Measurements from ENCODE around the gene GALNTL6.

The GALNTL6 gene

DNA sequence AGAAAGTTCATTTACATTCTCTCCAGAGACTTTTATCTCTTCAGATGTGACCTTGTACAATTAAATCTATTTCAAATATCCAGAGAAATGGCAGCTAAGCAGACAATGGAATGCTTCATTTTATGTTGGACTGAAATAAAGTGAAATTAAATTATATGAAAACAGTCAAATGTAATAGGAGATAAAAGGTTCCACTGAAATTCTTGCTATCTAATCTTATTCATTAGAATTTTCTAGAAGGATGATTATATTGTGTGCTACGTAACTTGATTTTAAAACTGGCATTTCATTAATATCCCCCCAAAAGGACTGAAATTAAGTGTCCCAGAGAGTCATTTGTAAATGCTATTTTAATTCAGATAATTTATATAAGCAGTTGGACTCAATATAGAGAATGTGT is 708.5 kb downstream of the GALNTL6 start:
- DNase-seq = no peak

DNA sequence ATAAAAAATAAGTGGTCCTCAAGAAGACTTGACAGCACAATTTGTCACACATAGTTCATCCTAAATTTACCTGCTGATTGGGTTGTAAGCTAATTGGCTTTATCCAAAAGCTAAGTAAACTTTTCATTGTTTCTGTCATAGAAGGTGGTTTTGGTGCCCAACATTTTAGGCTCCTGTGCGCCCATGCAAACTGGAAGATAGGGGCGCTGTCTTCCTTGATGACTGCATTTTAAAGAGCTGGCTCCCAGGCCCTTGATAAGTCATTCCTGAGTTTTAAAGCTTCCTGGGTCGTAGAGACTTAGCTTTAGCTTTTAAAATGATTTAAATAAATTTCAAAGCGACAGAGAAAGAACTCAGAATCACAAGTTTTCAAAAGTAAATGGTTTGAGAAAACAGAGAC is 730.0 kb downstream of the GALNTL6 start:
- DNase-seq = no peak

DNA sequence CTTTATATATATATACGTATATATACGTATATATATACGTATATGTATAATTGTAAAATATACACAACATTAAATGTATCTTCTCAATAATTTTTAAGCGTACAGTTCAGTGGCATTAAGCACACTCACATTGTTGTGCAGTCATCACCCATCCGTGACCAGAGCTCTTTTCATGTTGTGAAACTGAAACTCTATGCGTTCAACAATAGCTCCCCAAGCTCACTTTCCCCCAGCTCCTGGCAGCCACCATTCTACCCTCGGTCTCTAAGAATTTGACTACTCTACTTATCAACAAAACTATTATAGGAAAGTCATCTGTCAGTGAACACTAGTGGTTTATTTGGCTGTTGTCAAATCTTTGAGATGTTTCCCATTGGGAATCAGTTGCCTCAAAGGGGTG is 733.6 kb downstream of the GALNTL6 start:
- DNase-seq = no peak

DNA sequence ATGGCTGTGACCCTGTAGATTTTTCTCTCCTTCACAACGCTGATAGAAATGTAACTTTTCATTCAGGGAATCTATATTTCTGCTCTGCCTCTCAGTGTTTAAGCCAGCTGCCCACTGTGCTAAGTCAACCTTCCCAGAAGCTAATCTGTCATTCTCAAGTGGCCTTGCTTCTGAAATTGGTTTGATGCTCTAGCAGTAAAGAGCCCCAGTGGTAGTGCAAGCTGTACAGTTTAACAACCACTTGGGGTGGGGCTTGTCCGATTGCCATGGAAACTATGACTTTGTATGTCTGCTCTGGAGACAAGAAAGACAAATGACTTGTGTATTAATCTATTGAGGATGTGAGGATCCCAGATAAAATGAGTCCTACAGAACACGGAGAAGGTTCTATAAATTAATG is 734.5 kb downstream of the GALNTL6 start:
- peak in 1 of 56 donors; percentile 12 for DNase-seq

DNA sequence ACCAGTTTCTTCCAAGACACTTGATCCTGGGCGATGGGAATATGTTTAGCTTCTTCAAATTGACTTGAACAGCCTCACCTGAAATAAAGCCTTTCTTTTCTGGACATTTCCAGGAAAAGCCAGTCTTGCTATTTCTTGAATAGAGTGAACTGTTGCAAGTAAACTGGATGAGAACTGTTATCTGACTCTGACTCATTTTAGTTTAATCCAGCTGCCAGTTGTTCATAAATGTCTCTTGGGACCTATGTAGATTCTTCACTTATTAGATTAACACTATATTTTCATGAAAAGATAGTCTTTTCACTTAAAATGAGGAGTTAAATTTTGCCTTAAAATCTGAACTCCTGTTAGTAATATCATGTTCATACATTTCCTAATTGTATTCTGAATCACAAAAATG is 740.0 kb downstream of the GALNTL6 start:
- DNase-seq = no peak

DNA sequence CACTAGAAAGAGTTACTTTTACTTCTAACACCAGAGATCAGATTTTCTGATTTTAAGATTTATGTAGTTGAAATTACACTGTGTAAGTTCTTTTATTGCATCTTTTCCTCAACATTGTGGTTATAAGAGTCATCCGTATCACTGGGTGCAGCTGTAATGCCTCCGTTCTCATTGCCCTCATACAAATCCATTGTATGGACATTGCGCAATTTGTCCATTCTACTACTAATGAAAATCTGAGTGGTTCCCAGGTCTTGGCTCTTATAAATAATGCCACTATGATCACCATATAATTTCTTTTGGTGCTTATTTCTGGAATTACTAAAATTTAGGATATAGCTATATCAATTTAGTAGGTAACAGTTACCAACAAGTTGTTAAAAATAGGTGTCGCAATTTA is 741.4 kb downstream of the GALNTL6 start:
- no peak for DNase-seq

DNA sequence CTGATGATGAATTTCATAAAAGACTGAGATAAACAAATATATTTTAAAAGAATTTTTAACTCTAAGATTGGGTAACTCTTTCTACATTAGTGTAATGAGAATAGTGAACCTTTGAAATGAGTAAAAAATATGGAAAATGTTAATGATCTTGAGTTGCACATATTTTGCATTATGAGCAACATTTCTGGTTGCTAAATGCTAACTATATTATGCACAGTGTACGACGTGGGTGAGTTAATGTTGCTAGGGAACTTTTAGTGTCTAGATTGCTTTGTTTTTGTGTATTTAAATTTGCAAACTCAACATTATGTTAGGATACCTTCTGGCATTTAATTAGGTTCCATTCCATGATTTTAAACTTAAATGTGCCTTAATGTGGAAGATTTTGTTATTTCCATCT is 742.5 kb downstream of the GALNTL6 start:
- no peak for DNase-seq

DNA sequence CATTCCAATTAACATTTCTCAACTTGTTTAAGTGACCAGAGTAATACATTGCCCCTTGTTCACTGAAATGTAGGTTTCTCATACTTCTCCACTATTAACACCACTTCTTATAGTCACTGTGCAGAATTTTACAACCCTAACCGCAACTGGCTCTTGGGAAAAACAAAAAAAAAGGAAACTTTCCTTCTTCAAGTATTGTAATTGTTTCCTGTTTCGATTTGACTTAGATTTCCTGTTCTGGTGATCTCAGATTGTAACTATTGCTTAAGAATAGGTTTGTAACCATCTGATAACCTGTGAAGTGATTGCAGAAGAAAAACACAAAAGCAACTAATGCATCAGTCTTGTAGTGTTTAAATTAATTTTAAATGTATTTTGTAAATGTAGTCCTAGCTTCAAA is 760.7 kb downstream of the GALNTL6 start:
- DNase-seq = no peak

DNA sequence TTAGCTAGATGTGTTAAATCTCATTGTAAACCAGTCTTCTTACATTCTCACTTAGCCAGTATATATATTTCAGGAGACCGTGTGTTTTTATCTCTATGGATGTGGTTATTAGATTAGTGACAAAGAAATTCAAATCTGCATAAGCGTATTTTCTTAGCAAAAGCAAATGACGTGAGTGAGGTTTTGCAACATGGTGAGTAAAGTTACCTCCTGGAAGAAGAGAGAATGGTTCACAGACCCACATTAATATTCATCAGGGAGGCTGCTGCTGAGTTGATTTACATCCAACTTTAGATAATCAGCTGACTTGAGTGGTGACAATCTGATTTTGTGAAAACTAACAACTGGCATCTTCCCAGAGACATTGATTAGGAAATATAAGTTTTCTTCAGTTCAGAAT is 765.5 kb downstream of the GALNTL6 start:
- no peak for DNase-seq

DNA sequence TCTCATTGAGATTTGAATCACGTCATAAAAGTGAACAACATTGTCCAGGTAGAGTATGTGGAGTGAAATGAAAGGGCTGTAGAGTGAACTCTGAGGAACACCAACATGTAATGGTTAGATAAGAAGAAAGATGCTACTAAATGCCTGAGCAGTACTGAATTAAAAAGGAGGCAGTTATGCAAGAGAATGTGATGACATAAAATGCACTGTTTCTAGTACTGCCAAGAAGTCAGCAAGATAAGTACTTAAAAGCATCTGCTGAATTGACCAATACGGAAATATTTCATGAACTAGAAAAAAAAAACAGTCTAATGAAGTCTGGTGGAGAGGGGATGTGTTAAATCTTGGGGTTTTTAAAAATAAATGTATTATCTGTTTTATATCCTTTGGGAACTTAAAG is 771.6 kb downstream of the GALNTL6 start:
- DNase-seq = no peak

DNA sequence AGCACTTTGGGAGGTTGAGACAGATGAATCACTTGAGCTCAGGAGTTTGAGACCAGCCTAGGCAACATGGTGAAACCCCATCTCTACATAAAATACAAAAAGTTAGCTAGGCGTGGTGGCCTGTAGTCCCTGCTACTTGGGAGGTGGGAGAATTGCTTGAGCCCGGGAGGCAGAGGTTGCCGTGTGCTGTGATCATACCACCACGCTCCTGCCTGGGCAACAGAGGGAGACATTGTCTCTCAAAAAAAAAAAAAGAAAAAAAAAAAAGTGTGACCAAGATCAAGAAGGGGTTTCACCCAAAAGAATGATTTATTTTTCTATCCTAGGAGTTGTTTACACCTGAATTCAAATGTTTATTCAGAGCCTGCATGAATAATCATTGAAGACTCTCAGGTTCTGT is 783.0 kb downstream of the GALNTL6 start:
- no peak for DNase-seq

DNA sequence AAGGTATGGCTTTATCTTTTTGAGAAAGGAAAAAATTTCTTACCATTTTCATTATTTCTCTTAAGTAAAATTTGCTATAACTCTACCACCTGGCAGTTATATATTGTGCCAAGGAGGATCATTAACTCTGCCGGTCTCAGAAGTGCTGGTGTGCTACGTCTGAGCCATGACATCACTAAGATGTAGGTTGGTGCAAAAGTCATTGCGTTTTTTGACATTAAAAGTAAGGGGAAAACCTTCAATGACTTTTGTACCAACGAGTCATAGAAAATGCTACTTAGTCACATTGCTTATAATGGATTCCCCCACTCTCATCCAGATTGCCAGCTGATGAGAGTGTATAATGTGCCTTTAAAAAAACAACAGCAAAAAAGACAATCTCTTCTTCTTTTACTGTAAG is 786.4 kb downstream of the GALNTL6 start:
- no peak for DNase-seq

DNA sequence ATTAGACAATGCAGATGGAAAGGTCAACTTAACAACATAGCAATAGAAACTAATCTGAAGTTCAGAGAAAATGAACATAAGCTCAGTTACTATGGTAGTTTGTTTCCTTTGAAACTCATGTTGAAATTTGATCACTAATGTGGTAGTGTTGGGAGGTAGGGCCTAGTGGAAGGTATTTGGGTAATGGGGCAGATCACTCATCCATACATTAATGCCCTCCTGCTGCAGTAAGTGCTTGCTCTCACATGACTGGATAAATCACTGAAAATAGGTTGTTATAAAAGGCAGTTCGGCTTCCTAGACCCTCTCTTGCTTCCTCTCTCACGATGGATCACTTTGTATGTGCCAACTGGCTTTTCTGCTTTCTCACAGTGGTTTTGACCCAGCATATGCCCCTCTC is 788.0 kb downstream of the GALNTL6 start:
- DNase-seq = no peak

DNA sequence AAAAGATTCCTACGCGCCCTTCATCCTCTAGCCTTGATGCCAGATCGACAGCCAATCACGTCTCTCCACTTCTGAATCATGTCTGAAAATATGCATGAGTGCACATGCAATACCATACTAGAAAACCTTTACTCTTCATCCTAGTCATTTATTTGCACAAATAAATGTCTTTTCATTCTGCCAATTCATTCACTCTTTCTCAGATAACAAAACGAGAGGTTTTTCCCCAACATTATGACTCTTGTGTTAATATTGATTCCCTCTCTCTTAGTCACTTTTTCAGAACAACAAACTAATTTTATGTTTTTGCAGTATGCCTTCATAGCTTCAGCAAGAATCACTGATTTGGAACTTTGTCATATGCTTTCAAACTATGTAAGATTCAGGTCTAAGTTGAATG is 806.0 kb downstream of the GALNTL6 start:
- no peak for DNase-seq

DNA sequence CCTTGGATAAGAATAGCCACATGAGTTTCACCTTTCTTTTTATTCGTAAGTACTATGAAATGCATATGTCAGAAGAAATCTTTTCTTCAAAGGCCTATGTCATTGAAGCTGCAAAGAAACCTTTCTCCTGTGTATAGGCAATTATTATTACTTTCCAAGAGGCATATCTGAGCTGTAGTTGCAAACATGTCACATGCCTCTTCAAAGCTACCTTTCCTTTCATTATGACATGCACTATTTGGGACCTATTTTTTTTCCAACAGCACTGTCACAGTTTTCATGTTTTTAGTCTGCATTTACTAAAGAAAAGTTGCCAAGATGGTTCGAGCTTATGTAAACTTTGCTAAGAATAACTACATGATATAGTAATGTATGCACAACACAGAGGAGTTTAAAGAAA is 806.6 kb downstream of the GALNTL6 start:
- DNase-seq = no peak

DNA sequence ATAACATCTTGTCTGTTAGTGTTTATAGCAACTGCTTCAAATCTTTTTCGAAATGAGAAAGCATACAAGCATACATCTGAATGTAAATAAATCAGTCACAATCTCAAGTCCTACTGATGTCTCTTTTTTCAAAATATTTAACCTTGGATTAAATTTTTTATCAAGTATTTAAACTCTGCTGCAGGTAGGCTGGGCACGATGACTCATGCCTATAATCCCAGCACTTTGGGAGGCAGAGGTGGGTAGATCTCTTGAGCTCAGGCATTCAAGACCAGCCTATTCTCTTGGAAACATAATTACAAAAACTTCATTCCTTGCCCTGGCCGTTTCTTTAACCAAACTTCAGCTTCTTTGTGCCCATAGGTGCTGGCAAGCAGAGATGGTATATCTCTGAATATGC is 815.1 kb downstream of the GALNTL6 start:
- DNase-seq = no peak

DNA sequence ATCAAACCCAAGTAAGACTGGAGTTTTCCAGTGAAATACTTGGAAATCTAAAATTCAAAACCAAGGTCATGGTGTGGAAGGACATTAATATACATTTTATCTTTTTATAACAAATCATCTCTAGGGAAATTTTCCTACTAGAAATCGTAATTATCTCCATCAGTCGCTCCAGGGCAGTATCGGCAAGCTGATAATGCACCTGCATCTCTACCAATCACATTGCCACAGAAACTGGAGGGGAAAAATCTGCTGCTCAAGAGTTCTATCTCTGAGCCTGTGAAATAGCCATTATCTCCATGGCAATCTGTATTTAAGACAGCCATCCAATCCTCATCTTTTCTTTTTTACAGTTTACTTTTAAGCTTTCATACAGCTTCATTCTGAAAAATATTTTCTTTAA is 817.1 kb downstream of the GALNTL6 start:
- no peak for DNase-seq

DNA sequence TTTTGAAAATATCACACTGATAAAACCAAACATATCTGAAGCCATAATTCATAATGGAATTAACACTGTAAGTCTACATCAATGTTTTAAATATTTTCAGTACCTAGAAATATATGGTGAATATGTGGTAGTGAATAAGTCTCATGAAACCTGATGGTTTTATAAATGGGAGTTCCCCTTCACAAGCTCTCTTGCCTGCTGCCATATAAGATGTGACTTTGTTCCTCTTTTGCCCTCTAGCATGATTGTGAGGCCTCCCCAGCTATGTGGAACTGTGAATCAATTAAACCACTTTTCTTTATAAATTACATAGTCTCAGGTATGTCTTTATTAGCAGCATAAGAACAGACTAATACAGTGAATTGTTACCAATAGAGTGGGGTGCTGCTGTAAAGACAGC is 818.6 kb downstream of the GALNTL6 start:
- DNase-seq = no peak

DNA sequence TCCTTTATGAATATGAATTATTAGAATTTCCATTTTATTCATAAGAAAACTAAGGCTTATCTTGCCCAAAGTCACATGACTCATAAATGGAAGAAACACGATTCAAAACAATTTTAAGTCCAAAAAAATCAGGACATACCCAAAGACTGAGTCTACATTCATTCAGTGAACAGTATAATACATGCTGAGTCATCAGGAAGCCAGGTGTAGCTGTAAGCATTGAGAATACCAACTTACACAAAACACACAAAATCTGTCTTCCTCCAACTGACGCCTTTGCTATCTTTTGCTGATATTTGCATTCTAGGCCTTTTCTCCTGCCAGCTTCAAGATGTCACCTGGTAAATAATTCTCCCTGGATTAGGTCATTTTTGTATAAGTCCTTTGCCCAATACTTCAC is 835.3 kb downstream of the GALNTL6 start:
- DNase-seq = no peak

DNA sequence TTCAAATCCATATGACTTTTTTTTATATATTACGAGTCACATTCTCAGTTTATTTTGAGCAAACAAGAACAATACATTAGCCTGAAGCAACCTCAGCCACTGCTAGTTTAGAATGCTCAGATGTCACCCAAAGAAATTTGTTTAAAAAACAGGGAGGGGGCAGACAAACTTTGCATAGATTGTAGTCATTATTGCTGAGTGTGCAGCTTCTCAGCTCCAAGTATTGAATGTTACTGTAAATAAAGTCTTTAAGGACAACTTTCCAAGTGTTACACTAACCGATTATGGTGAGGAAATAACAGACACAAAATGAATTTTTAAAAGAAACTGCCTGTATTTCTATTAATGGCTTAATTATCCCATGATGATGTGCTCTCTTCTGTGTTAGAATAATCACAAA is 835.9 kb downstream of the GALNTL6 start:
- DNase-seq = no peak

DNA sequence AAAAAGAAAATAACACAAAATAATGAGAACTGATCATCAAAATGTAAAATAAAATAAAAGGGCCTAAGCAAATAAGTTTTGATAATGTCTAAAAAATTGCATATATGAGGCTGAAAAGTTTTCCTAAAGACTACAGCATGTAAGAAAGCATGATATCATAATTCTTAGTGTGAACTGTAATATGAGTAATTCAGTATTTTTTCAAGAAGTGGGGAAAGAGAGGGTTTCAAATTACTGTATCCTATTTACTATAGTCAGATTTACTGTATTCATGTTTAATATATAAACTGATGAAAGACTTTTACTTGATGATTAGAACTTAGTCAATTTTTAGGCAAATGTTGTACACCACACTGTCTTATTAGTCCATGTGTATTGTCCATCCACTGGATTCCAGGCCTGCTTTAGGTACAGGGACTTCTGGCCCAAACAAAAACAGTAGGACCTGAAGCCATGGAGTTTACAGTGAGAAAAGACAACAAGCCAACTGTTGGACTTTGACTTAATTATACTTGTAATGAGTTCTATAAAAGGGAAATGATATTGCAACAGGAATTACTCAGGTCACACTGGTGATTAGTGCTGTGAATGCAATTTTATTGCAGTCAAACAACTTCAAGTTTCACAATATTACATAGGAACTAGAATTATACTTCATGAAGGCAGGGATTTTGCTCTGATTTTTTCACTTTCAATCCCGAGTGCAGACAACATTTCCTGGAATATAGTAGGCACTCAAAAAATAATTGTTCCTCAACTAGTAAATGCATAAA is 837.7 kb downstream of the GALNTL6 start:
- no peak for DNase-seq

DNA sequence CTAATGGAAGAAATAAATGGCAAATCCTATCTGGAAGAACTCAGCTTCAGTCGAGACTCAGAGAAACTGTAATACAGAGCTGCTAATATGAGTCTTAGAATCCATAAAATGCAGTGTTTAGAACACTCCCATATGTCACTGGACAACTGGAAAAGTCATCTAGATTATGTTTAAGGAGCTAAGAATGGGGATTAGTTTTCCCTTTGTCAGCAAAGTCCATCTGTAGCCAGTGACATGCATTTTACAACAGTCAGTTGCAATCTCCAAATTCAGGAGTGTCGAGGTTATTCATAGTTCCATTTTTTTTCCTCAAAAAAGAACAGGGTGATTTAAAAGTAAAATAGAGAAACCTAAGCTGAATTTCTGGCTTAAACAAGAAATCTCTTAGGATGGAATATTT is 838.8 kb downstream of the GALNTL6 start:
- DNase-seq = no peak

DNA sequence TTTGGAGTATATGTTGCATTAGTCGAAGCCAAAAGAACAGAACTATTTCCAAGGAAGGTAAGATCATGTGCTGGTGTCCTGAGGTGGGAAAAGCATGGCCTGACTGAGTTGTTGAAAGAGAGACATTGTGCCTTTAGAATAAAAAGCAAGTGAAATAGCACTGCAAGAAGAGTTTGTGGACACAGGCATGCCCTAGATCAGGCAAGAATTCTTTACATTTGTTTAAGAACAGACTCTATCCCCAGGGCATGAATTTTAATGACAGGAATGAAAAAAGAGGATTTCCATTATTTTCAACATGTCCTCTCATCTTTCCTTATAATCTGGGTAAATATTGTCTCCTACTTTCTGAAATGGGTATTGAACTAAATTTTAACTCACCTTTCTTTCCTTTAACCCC is 839.2 kb downstream of the GALNTL6 start:
- DNase-seq = no peak

DNA sequence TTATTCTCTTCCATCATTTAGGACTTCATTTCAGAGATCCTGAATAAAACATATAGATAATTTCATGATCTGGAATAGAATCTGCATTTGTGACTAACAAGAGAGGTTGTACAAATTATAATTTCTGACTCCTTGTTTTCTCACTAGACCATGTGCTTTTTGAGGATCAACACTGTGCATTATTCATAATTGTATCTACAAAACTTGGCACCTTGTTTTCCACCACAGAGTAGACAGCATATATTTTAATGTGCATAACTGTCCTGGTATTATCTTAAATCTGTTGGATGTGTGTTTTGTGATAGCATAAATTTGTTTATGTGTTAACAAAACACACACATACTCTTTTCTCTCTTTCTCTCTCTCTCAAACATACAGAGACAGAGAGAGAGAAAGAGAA is 840.5 kb downstream of the GALNTL6 start:
- no peak for DNase-seq
